ENCODE results near the gene DLG5. TPM values are rescaled to one million over a fixed set of nuclear protein-coding genes. Genes with fewer than 3 reads are reported as not detected.

The DLG5 gene
- total RNA-seq, 2 donors from 2014 or later, result 26.0 to 36.7 TPM

GRCh38 chr10:77837925-77838595 lies 88.5 kb downstream of the DLG5 start:
- intact Hi-C loops (cut with DNase I, micrococcal nuclease), result no loop called here
- DNase-seq (no peak), ATAC-seq (no peak)

GRCh38 chr10:77837248-77837924 lies 89.2 kb downstream of the DLG5 start:
- peak; percentile 30 to 39 for DNase-seq
- ATAC-seq, result peak; percentile 18
- intact Hi-C loops (cut with DNase I, micrococcal nuclease), result no loop called here

- ATAC-seq (peak; percentile 87), DNase-seq (peak; percentile 61 to 62)
- intact Hi-C loops (cut with DNase I, micrococcal nuclease), result no loop called here
Measured at GRCh38 chr10:77836299-77836820, 90.2 kb downstream of the DLG5 start.

- DNase-seq (no peak), ATAC-seq (no peak)
- intact Hi-C loops (cut with DNase I, micrococcal nuclease), result no loop called here
Measured at GRCh38 chr10:77835669-77836086, 90.9 kb downstream of the DLG5 start.

DNA sequence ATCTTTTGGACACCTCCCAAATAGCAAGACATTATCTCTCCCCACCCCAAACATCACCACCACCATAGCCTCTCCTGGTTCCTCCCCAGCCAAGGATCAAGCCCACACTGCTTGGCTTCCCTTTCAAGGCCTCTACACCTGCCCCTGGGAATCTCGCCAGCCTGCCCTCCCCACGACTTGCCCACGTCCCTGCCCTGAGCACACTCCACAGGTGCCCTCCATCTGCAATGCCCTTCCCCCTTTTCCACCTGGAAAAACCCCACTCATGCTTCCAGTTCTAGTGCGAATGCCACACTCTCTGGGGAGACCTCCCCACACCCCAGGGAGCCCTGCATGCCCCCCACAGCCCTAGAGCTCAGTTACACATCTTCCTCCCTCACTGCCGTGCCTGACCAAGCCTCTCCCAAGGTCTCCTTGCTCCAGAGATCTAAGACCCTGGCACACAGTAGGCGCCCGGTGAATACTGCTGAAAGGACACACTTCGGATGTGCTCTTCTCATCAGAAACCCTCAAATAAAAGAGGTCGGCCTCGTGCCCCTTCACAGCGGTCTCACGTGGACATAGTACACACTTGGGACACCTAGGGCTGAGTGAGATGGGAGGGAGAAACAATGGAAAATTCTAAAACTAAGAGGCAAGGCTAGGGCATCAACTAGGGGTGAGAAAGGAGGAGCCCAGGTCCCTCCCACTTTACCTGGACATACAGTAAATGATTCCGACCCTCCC lies 91.4 kb downstream of the DLG5 start:
- DNase-seq, result no peak
- no peak for ATAC-seq
- intact Hi-C loops (cut with DNase I, micrococcal nuclease), result no loop called here

- ATAC-seq (no peak), DNase-seq (no peak)
- intact Hi-C loops (cut with DNase I, micrococcal nuclease), result no loop called here
Measured at GRCh38 chr10:77834540-77834939, 92.0 kb downstream of the DLG5 start.

DNA sequence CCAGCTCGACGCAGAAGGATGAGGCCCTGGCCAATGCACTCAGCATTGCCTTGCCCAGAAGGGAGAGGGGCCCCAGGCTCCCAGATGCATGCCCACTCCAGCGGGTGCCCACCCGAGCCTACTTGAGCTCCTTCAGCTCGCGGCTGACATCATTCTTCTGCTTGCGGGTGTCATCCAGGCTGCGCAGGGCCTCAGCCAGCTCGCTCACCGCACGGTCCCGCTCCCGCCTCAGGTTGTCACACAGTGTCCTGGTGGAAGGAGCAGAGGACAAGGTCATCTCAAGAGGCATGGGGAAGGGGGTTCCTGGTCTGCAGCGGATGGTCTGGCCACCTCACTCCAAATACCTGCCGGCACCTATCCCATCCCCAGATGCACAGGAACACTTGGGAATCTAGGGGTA lies 92.8 kb downstream of the DLG5 start:
- intact Hi-C loops (cut with DNase I, micrococcal nuclease), result no loop called here
- no peak for DNase-seq
- no peak for ATAC-seq

DNA sequence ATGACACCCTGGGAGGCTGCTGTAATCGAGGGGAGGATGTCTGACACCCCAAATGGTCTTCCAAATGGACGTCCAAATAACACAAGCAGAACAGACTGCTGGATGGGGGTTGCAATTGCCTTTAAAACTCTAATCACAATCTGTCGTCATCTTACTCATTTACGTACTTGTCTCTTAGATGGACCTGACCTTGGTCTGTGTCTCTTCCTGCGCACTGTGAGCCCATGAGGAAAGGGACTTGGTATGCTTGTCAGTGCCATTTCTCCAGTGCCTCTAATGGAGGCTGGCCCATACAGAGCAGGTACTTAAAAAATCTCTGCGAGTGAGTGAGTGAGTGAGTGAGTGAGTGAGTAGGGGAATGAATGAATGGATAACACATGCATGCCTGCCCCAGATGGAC lies 93.3 kb downstream of the DLG5 start:
- ATAC-seq (no peak), DNase-seq (no peak)
- intact Hi-C loops (cut with DNase I, micrococcal nuclease), result no loop called here

GRCh38 chr10:77832238-77832637 lies 94.3 kb downstream of the DLG5 start:
- ATAC-seq (no peak), DNase-seq (no peak)
- intact Hi-C loops (cut with DNase I, micrococcal nuclease), result no loop called here

DNA sequence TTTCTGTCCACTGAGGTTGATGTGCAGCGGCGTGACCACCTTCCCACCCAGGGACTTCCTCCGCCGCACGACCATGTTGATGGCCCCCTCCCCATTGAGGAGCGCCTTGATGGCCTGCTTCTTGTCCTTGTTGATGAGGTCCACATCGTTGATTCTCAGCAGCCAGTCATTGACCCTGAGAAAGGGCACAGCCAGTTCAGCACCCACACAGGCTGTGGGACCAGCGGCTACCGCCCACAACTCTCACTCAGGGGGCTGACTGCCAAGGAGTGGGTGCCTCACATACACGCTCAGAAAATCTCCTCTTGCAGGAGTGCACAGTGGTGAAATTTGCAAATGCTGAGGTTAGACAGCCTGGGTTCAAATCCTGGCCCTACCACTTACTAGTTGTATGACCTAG lies 97.2 kb downstream of the DLG5 start:
- ATAC-seq, result no peak
- DNase-seq, result no peak
- intact Hi-C loops (cut with DNase I, micrococcal nuclease), result no loop called here

GRCh38 chr10:77828377-77828776 lies 98.2 kb downstream of the DLG5 start:
- ATAC-seq, result no peak
- DNase-seq, result no peak
- intact Hi-C loops (cut with DNase I, micrococcal nuclease), result no loop called here

DNA sequence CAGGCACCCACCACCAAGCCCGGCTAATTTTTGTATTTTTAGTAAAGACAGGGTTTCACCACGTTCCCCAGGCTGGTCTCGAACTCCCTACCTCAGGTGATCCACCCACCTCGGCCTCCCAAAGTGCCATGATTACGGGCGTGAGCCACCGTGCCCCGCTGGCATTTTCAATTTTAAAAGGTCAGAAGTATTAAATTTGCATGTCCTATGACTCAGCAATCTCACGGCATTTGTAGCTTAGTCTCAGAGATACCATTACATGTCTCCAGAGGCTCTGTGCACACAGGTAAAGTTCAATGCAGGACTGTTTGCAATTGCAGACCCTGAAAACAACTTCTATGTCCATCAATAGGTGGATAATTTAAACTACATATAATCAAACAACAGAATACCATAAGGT lies 99.2 kb downstream of the DLG5 start:
- no peak for ATAC-seq

DNA sequence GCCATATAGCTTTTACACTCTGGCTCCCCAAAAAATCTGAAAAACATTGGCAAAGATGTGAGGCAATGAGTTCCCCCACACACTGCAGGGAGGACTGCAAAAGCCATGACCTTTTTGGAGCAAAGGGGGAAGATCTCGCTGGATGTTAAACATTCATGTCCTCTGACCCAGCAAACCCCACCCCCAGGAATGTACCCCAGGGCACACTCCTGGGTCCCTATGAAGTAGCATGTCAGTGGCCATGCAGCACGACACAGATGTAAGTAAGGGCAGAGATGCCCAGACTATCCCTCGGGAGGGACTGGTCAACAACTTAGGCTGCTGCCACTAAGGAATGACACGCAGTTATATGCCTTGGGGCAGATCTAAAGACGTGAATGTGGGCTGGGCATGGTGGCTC lies 100.6 kb downstream of the DLG5 start:
- intact Hi-C loops (cut with DNase I, micrococcal nuclease), result no loop called here
- ATAC-seq (no peak), DNase-seq (no peak)

More for the DNA sequence above, 99.2 kb downstream of the DLG5 start:
- intact Hi-C loops (cut with DNase I, micrococcal nuclease), result no loop called here
- no peak for DNase-seq

DNA sequence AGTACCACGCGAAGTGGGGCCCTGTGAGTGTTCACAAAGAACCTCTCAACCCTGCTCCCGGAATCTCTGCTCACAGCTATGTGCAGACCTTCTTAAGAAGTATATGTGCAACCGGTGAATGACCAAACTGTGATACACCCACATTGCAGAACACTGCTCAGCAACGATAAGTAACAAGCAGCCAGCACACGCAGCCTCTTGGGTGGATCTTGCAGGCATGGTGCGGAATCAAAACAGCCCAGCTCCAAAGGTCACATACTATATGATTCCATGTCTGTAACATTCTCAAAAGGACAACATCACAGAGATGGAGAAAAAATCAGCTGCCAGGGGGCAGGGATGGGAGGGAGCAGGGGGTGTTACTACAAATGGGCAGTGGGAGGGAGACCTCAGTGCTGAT lies 101.6 kb downstream of the DLG5 start:
- ATAC-seq (peak; percentile 96), DNase-seq (no peak)
- intact Hi-C loops (cut with DNase I, micrococcal nuclease), result no loop called here

DNA sequence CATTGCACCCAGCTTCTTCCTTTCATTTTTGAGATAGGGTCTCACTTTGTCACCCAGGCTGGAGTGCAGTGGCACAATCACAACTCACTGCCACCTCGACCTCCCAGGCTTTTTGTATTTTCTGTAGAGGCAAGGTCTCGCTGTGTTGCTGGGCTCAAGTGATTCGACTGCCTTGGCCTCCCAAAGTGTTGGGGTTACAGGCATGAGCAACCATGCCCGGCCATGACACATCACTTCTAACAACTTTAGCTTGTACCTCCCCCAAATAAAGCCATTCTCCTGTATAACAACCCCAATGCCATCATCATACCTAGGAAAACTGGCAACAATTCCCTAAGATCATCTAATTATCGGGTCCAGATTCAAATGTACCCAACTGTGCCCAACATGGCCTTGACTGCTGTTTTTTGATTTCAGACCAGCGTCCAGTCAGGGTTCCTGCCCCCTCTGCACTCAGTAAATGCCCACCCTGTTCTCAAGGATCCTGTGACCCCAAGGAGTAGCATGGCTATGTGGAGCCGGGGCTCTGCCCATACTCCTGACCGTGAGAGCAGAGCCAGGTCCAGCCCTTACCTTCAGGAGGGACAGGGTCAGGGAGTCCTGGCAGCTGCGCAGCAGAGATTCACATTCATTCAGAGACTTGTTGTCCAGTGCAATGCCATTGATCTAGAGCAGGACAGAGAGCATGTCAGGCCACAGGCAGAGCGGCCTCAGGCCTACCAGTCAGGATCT lies 102.6 kb downstream of the DLG5 start:
- ATAC-seq (no peak), DNase-seq (no peak)
- intact Hi-C loops (cut with DNase I, micrococcal nuclease), result no loop called here

GRCh38 chr10:77821551-77821950 lies 105.0 kb downstream of the DLG5 start:
- ATAC-seq, result no peak
- DNase-seq, result no peak
- intact Hi-C loops (cut with DNase I, micrococcal nuclease), result no loop called here

DNA sequence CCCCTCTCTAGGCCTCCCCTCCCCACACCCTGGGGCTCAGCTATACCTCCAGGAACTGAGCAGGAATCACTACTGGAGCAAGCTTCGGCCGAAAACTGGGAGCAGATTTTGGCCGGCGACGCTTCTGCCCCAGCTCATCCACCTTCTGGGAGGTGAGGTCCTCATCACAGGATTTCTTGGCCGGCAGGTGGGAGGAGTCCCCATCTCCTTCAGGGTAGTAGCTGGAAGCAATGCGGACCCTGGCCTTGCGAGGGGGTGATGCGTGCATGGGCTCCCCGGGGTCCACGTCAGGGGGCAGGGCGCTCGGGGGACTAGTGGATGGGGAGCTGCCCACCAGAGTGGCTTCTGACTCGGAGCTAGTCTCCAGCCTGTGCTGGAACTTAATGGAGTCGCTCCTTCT lies 105.5 kb downstream of the DLG5 start:
- intact Hi-C loops (cut with DNase I, micrococcal nuclease), result no loop called here

GRCh38 chr10:77820349-77820748 lies 106.2 kb downstream of the DLG5 start:
- DNase-seq (no peak), ATAC-seq (no peak)
- intact Hi-C loops (cut with DNase I, micrococcal nuclease), result no loop called here

More for the DNA sequence above, 105.5 kb downstream of the DLG5 start:
- DNase-seq (no peak), ATAC-seq (no peak)
